ENCODE results near the gene BRAT1.

GRCh38 chr7:2529161-2530070 is 25.9 kb downstream of the BRAT1 start:
- no peak for TF ChIP-seq EZH2 (IDR thresholded peaks at IDR 0.05)
- TF ChIP-seq POLR2AphosphoS5 (IDR thresholded peaks at IDR 0.05; ENCODE audit: borderline replicate concordance, low read depth, low read length): no peak
- no peak for TF ChIP-seq FOXP2 (optimal IDR thresholded peaks at IDR 0.05; ENCODE audit: control extremely low read depth, extremely low read length, insufficient read depth)
